ENCODE data around the gene C21orf91.
"Not testable (repeated sequence)": the region's sequence is repeated elsewhere in the genome, so short reads cannot be mapped to it uniquely, and the experiment has no call there.

Gene C21orf91

GRCh38 chr21:17781524-17781923 is 37.6 kb downstream of the C21orf91 start:
- DNase-seq (ENCODE audit: low read depth), result no peak
- TF ChIP-seq CTCF (conservative IDR thresholded peaks at IDR 0.05; ENCODE audit: low read depth, low read length), result no peak

GRCh38 chr21:17780539-17780938 is 38.6 kb downstream of the C21orf91 start:
- peak; percentile 23 for DNase-seq (ENCODE audit: low read depth)
- H3K4me3 ChIP-seq (ENCODE audit: low read length), result no peak overlapping the region
- TF ChIP-seq CTCF (conservative IDR thresholded peaks at IDR 0.05; ENCODE audit: low read depth, low read length), result no peak

More at GRCh38 chr21:17781524-17781923, 37.6 kb downstream of the C21orf91 start:
- H3K4me3 ChIP-seq (ENCODE audit: low read length), result no peak overlapping the region

GRCh38 chr21:17779980-17780379 is 39.2 kb downstream of the C21orf91 start:
- no peak overlapping the region for H3K4me3 ChIP-seq (ENCODE audit: low read length)
- no peak for DNase-seq (ENCODE audit: low read depth)
- TF ChIP-seq CTCF (conservative IDR thresholded peaks at IDR 0.05; ENCODE audit: low read depth, low read length), result no peak

GRCh38 chr21:17779496-17779895 is 39.7 kb downstream of the C21orf91 start:
- no peak overlapping the region for H3K4me3 ChIP-seq (ENCODE audit: low read length)
- no peak for DNase-seq (ENCODE audit: low read depth)
- no peak for TF ChIP-seq CTCF (conservative IDR thresholded peaks at IDR 0.05; ENCODE audit: low read depth, low read length)

GRCh38 chr21:17777072-17777765 is 41.9 kb downstream of the C21orf91 start:
- DNase-seq (ENCODE audit: low read depth), result no peak
- no peak for TF ChIP-seq CTCF (conservative IDR thresholded peaks at IDR 0.05; ENCODE audit: low read depth, low read length)
- H3K4me3 ChIP-seq (ENCODE audit: low read length), result no peak overlapping the region

- DNase-seq (ENCODE audit: low read depth), result no peak
- TF ChIP-seq CTCF (conservative IDR thresholded peaks at IDR 0.05; ENCODE audit: low read depth, low read length), result no peak
- no peak overlapping the region for H3K4me3 ChIP-seq (ENCODE audit: low read length)
Measured at GRCh38 chr21:17775431-17776126, 43.6 kb downstream of the C21orf91 start.

GRCh38 chr21:17775021-17775420 is 44.1 kb downstream of the C21orf91 start:
- not testable (repeated sequence) for H3K4me3 ChIP-seq (ENCODE audit: low read length)

More at GRCh38 chr21:17775021-17775420, 44.1 kb downstream of the C21orf91 start:
- DNase-seq (ENCODE audit: low read depth), result not testable (repeated sequence)
